BLaER1 treated with 17β-estradiol and CSF1 and Interleukin-3, amounts not matched to agents 10 nM and 100 nM (cell line): ENCODE data around the gene ADPRM.

Source experiments
- H3K27ac ChIP-seq, 11 experiments: shearing (Covaris generic); formaldehyde crosslinking; 2 replicates each; pipeline ENCODE4 v1.8.1; 2022
- H3K27me3 ChIP-seq, 11 experiments: shearing (Covaris generic); formaldehyde crosslinking; 2 replicates each; pipeline ENCODE4 v1.8.1; 2022
- H3K36me3 ChIP-seq, 11 experiments: shearing (Covaris generic); formaldehyde crosslinking; 2 replicates each; pipeline ENCODE4 v1.8.1; 2022
- H3K4me1 ChIP-seq, 10 experiments: shearing (Covaris generic); formaldehyde crosslinking; 2 replicates each; pipeline ENCODE4 v1.8.1; 2022
- H3K4me2 ChIP-seq, 11 experiments: shearing (Covaris generic); formaldehyde crosslinking; 2 replicates each; pipeline ENCODE4 v1.8.1; 2022
- H3K4me3 ChIP-seq, 10 experiments: shearing (Covaris generic); formaldehyde crosslinking; 2 replicates each; pipeline ENCODE4 v1.8.1; 2022
- H3K9ac ChIP-seq, 11 experiments: shearing (Covaris generic); formaldehyde crosslinking; 2 replicates each; pipeline ENCODE4 v1.8.1; 2022
- H3K9me3 ChIP-seq, 11 experiments: shearing (Covaris generic); formaldehyde crosslinking; replicated peaks in 1 of 11; 2 replicates each; pipeline ENCODE4 v1.8.1; 2022
- H4K20me1 ChIP-seq, 11 experiments: shearing (Covaris generic); formaldehyde crosslinking; 2 replicates each; pipeline ENCODE4 v1.8.1; 2022
- Cebpa-rat ChIP-seq, 11 experiments: shearing (Covaris generic); IDR thresholded peaks; 2 replicates each; pipeline ENCODE4 v1.8.1; 2022

ADPRM gene

DNA sequence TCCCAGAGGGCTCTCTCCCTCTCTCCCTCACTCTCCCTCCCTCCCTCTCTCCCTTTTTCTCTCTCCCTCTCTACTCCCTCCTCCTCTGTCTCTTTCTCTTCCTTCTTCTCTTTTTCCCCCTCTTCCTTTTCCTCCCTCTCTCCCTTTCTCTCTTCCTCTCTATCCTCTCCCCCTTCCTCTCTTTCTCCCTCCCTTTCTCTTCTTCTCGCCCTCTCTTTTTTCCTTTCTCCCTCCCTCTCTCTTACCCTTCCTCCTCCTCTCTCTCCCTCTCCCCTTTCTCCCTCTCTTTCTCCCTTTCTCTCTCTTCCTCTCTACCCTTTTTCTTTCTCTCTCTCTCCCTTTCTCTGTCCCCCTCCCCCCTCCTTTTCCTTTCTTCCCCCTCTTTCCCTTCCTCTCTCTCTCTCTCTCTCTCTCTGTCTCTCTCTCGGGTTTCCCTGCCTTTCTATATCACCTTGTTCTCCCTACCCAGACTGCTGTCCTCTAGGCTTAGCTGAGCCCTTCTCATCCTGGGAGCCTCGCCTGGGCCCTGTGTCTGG, 58.3 kb downstream of the ADPRM start:
- Histone ChIP-seq H3K4me2 (no peak overlapping the region), H3K9ac (no peak overlapping the region), H3K27ac (no peak overlapping the region), H3K4me3 (no peak overlapping the region), H4K20me1 (no peaks in the 10 kb centered on the region), H3K27me3 (no peaks in the 10 kb centered on the region), H3K36me3 (no peaks in the 10 kb centered on the region), H3K4me1 (no peaks in the 10 kb centered on the region), H3K9me3 (no peaks in the 10 kb centered on the region)
- no peak for TF ChIP-seq Cebpa-rat (IDR thresholded peaks at IDR 0.05)

GRCh38 chr17:10756185-10756584, 58.8 kb downstream of the ADPRM start:
- Histone ChIP-seq H3K9ac (no peak overlapping the region), H3K36me3 (no peaks in the 10 kb centered on the region), H3K4me3 (no peak overlapping the region), H4K20me1 (no peaks in the 10 kb centered on the region), H3K27ac (no peak overlapping the region), H3K27me3 (no peaks in the 10 kb centered on the region), H3K4me1 (no peaks in the 10 kb centered on the region), H3K4me2 (no peak overlapping the region), H3K9me3 (no peaks in the 10 kb centered on the region)
- TF ChIP-seq Cebpa-rat (IDR thresholded peaks at IDR 0.05), result no peak

GRCh38 chr17:10756619-10757018, 59.2 kb downstream of the ADPRM start:
- TF ChIP-seq Cebpa-rat (IDR thresholded peaks at IDR 0.05), result no peak
- H3K4me2 ChIP-seq, result no peak overlapping the region
- H3K27ac ChIP-seq, result no peak overlapping the region
- H3K4me1 ChIP-seq, result no peaks in the 10 kb centered on the region
- H3K4me3 ChIP-seq, result no peak overlapping the region
- no peaks in the 10 kb centered on the region for H4K20me1 ChIP-seq
- H3K36me3 ChIP-seq, result no peaks in the 10 kb centered on the region
- H3K9ac ChIP-seq, result no peak overlapping the region
- H3K27me3 ChIP-seq, result no peaks in the 10 kb centered on the region
- H3K9me3 ChIP-seq, result no peaks in the 10 kb centered on the region

DNA sequence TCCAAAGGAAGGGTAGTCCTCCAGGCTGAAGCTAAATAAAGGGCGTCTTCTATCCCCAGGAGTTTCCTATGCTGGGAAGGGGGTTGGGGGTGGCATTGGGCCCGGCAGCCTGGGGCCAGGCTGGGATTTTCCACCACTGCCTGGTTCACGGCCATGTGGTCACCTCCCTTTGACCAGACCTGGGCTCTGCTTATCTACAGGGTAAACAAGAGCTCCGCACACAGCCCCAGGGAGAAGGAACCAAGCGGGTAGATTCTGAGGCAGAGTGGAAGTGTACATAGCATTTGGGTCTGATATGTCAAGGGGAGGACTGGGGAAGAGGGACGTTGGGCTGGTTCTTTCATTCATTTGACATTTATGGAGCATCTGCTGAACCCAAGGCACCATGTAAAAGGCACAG, 59.7 kb downstream of the ADPRM start:
- Histone ChIP-seq H3K27ac (no peak overlapping the region), H3K4me1 (no peaks in the 10 kb centered on the region), H3K27me3 (no peaks in the 10 kb centered on the region), H3K9ac (no peak overlapping the region), H3K4me3 (no peak overlapping the region), H3K9me3 (no peaks in the 10 kb centered on the region), H3K36me3 (no peaks in the 10 kb centered on the region), H4K20me1 (no peaks in the 10 kb centered on the region), H3K4me2 (no peak overlapping the region)
- no peak for TF ChIP-seq Cebpa-rat (IDR thresholded peaks at IDR 0.05)

DNA sequence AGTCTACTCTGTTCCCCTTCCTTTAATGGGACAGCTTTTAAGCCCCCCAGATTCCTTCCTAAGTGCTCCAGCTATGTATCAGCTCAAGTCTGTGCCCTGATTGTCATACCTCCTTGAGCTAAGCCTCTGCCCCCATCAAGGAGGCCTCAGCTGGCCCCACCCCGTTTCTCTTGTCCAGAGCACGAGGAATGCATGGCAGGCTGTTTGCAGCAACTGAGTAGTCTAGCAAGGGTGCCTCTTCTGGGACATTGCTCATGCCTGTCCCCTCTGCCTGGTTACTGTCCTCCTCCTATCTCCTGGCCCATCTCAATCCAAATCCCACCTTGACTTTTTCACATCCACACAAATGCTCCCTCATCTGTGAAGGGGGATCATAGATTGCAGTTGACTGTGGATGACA, 60.3 kb downstream of the ADPRM start:
- Histone ChIP-seq H3K4me1 (no peaks in the 10 kb centered on the region), H3K4me2 (no peak overlapping the region), H3K9me3 (no peaks in the 10 kb centered on the region), H4K20me1 (no peaks in the 10 kb centered on the region), H3K4me3 (no peak overlapping the region), H3K36me3 (no peaks in the 10 kb centered on the region), H3K9ac (no peak overlapping the region), H3K27me3 (no peaks in the 10 kb centered on the region), H3K27ac (no peak overlapping the region)
- TF ChIP-seq Cebpa-rat (IDR thresholded peaks at IDR 0.05), result no peak

DNA sequence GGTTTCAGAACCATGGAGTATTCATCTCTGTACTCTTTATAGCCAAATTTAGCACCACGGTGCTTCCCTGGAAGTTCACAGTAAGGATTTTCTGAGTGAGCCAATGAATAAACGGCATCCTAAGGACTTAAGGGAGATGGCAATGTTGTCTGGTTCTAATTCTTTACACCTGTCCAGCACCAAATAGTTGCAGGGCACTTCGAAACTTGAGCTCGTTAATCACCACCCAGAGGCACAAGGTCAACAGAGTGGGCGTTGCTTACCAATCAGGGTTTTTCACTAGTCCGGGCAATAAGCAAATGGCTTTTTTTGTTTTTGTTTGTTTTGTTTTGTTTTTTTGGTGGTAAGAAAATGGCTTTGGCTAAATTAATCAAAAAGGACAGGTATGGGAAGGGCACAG, 60.7 kb downstream of the ADPRM start:
- no peak overlapping the region for H3K9ac ChIP-seq
- H3K4me2 ChIP-seq, result no peak overlapping the region
- no peaks in the 10 kb centered on the region for H3K36me3 ChIP-seq
- H3K27me3 ChIP-seq, result no peaks in the 10 kb centered on the region
- H3K27ac ChIP-seq, result no peak overlapping the region
- H4K20me1 ChIP-seq, result no peaks in the 10 kb centered on the region
- H3K4me1 ChIP-seq, result no peaks in the 10 kb centered on the region
- H3K9me3 ChIP-seq, result no peaks in the 10 kb centered on the region
- no peak for TF ChIP-seq Cebpa-rat (IDR thresholded peaks at IDR 0.05)
- no peak overlapping the region for H3K4me3 ChIP-seq
